GOT3 (cell line): Measurements from ENCODE around the gene UNKL.
"Not testable (repeated sequence)": the region's sequence is repeated elsewhere in the genome, so short reads cannot be mapped to it uniquely, and the experiment has no call there.

ENCODE experiments used
- DNase-seq: peaks from one replicate; lab custom pipeline; 2025; ENCODE audit warnings: mixed read lengths; lab: John Stamatoyannopoulos, UW

Gene UNKL

GRCh38 chr16:1337486-1337885, 77.0 kb downstream of the UNKL start:
- no peak for DNase-seq

- DNase-seq: no peak
These were observed 77.9 kb downstream of the UNKL start for GRCh38 chr16:1336619-1337018.

GRCh38 chr16:1335996-1336395, 78.5 kb downstream of the UNKL start:
- DNase-seq: no peak

GRCh38 chr16:1335211-1335971, 79.1 kb downstream of the UNKL start:
- DNase-seq: no peak

- DNase-seq: no peak
These were observed 79.8 kb downstream of the UNKL start for GRCh38 chr16:1334739-1335138.

GRCh38 chr16:1333854-1334700, 80.4 kb downstream of the UNKL start:
- DNase-seq: no peak

- DNase-seq: no peak
These were observed 81.2 kb downstream of the UNKL start, which contains the start of gene BAIAP3 for GRCh38 chr16:1333149-1333812. TSS of gene BAIAP3 (plus strand) at chr16:1333645. CDS start at chr16:1338550, 4,905 bp downstream.

GRCh38 chr16:1332618-1333148, 81.8 kb downstream of the UNKL start:
- DNase-seq: no peak

GRCh38 chr16:1331712-1332617, 82.5 kb downstream of the UNKL start:
- no peak for DNase-seq

- no peak for DNase-seq
These were observed 83.4 kb downstream of the UNKL start for GRCh38 chr16:1330931-1331711.

GRCh38 chr16:1330260-1330914, 84.1 kb downstream of the UNKL start:
- no peak for DNase-seq

GRCh38 chr16:1328961-1329360, 85.5 kb downstream of the UNKL start:
- DNase-seq: not testable (repeated sequence)

GRCh38 chr16:1328136-1328535, 86.4 kb downstream of the UNKL start:
- not testable (repeated sequence) for DNase-seq

- DNase-seq: no peak
These were observed 86.9 kb downstream of the UNKL start for GRCh38 chr16:1327619-1327947.

GRCh38 chr16:1326946-1327618, 87.4 kb downstream of the UNKL start:
- DNase-seq: no peak

- DNase-seq: no peak
These were observed 88.1 kb downstream of the UNKL start for GRCh38 chr16:1326391-1326790.

- DNase-seq: no peak
These were observed 88.7 kb downstream of the UNKL start for GRCh38 chr16:1325673-1326371.

- DNase-seq: no peak
These were observed 89.2 kb downstream of the UNKL start for GRCh38 chr16:1325261-1325660.
